Heart right ventricle (tissue), 16 donors: Measurements from ENCODE around the gene MAP7. TPM values are rescaled to one million over a fixed set of nuclear protein-coding genes. Genes with fewer than 3 reads are reported as not detected.

Experiments
- ATAC-seq, 8 donors: fragments of 200-7000 bp; cut with Tn5 transposase; one replicate each; pipeline ENCODE4 v1.9.1; 2020; ENCODE audit warnings: mild to moderate bottlenecking in 8 of 8, moderate library complexity in 8 of 8, moderate number of reproducible peaks in 1 of 8
- DNase-seq, 2 donors: peaks; one replicate each; pipeline ENCODE4 v3.0.0-alpha.2; 2020
- H3K27ac ChIP-seq, 10 donors: fragments of 200-600 bp; sonication (generic) in 2 of 10; one replicate each; pipeline versions ENCODE4 v1.5.0 to v1.8.0; 2020 to 2022; ENCODE audit warnings: mild to moderate bottlenecking in 3 of 10
- H3K27me3 ChIP-seq, 7 donors: fragments of 200-600 bp; one replicate each; pipeline ENCODE4 v1.8.0; 2021 to 2022; ENCODE audit warnings: mild to moderate bottlenecking in 2 of 7
- H3K36me3 ChIP-seq, 9 donors: fragments of 200-600 bp; sonication (generic) in 1 of 9; one replicate each; pipeline versions ENCODE4 v1.5.0 to v1.8.0; 2020 to 2022; ENCODE audit warnings: mild to moderate bottlenecking in 2 of 9
- H3K4me1 ChIP-seq, 9 donors: fragments of 200-600 bp; sonication (generic) in 1 of 9; one replicate each; pipeline versions ENCODE4 v1.5.0 to v1.8.0; 2020 to 2022; ENCODE audit warnings: mild to moderate bottlenecking in 4 of 9
- H3K4me3 ChIP-seq, 10 donors: fragments of 200-600 bp; sonication (generic) in 2 of 10; one replicate each; pipeline versions ENCODE4 v1.5.0 to v1.8.0; 2020 to 2022; ENCODE audit warnings: mild to moderate bottlenecking in 7 of 10, moderate library complexity in 2 of 10
- H3K9me3 ChIP-seq, 11 donors: fragments of 200-600 bp in 10 of 11; sonication (generic) in 2 of 11; one replicate each; pipeline versions ENCODE4 v1.5.0 to v1.8.0; 2013 to 2022; ENCODE audit warnings: mild to moderate bottlenecking in 2 of 11, control low read depth in 1 of 11, moderate library complexity in 1 of 11
- whole genome bisulfite sequencing, 2 donors: extraction: QIAGEN DNeasy Blood & Tissue Kit; methylation state at CpG; one replicate each; pipeline ENCODE4 v1.1.7; 2013; ENCODE audit warnings: inconsistent platforms in 1 of 2; 5-methylcytosine and 5-hydroxymethylcytosine counted together
- intact Hi-C, 10 donors: fragments of 100-400 bp; cut with DNase I; formaldehyde crosslinking; loops; one replicate each; pipeline versions ENCODE4 v1.11.1 to v1.14.2; 2022
- polyA plus RNA-seq, 2 donors: library from polyadenylated mRNA; stranded (reverse); fragments of 200-250 nt; gene quantifications; one replicate each; pipeline ENCODE4 v1.2.3, GENCODE V29; 2013
- total RNA-seq, 10 donors: library from RNA; stranded (reverse); fragmentation: NEBNext Ultra II Directional in 3 of 10; extraction: Animal tissue kit (Norgen Biotek cat#: 25700) in 3 of 10; gene quantifications; one replicate each; pipeline versions ENCODE4 v1.2.1 to v1.2.4, GENCODE V29; 2021 to 2023
- TF ChIP-seq, protein P1 (sequence below), 9 donors: fragments of 200-600 bp; sonication (generic) in 2 of 9; IDR thresholded peaks; one replicate each; pipeline versions ENCODE4 v1.5.0 to v1.8.0; 2021 to 2022; ENCODE audit warnings: antibody characterized with exemption in 9 of 9, mild to moderate bottlenecking in 5 of 9, moderate library complexity in 1 of 9
- donor health status: Arrhythmogenic right ventricular cardiomyopathy.
- donor health status: ischemic (EF 13 %, LVEDD 7.1; RV severe dilation, severe dysfunction).
- donor health status: healthy with polysubstance abuse.
- donor health status: DM: no; HTN: yes; CAD: no.
- donor health status: DM: no; HTN: no; CAD: no.
- donor health status: ischemic (EF 25% LVEDD 6.9; RV normal size, moderate dysfunction).
- donor health status: ischemic (EF 25% LVEDD 5.7; RV mildly dilated, moderate dysfunction).
- donor health status: healthy.
- donor health status: DM: yes; HTN: yes; CAD: no.
- donor health status: Ischemic cardiomyopathy.
- donor health status: ischemic (EF 35%, LVEDD 5.7; RV mildly dilated, moderate dysfunction).
- donor health status: nonischemic (EF 11% LVEDD 7.7; RV severe dilation, severe dysfunction).
- donor health status: DM: yes; HTN: yes; CAD: no.
- donor health status: PGD.
- donor health status: ischemic (EF 29% LVEDD 5.4; RV normal size, mild dysfunction).
- donor health status: nonischemic (EF 23%, LVEDD 6.1; RV moderate dilation, normal function).

MAP7 gene
- total and polyA plus RNA-seq, 12 donors = 0.48 to 4.1 (median 2.3) TPM

DNA sequence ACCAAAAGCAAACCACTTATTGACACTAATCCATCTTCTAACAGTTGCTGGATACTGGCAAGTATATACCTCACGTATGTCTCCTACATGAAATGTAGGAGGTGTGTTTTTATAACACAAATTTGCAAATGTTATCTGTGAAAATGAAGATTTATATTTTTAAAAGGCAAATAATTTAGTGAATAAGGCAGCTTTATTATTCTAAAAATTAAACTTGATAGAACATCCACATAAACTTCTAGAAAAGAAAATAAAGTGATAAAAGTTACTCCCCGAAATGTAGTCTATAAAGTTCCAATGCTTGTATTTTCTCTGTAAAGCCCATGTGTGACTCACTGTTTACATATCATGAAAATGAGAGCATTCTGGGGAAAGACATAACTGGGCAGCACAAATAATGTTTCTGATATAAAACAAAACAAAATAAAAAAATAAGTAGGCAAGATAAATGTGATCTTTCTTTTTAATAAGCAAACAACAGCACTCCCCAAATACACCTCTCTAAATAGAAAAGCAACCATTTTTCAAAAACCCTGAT, 84.4 kb downstream of the MAP7 start:
- Histone ChIP-seq H3K4me3 (no peak overlapping the region), H3K27me3 (no peaks in the 10 kb centered on the region), H3K36me3 (no peaks in the 10 kb centered on the region), H3K9me3 (no peaks in the 10 kb centered on the region), H3K4me1 (no peaks in the 10 kb centered on the region), H3K27ac (no peak overlapping the region)
- intact Hi-C loops = no loop called here
- 80 to 91% methylated on average over 2 of the region's 2 CpGs for WGBS, 2 donors
- no peak for ATAC-seq
- TF ChIP-seq, protein P1, sequence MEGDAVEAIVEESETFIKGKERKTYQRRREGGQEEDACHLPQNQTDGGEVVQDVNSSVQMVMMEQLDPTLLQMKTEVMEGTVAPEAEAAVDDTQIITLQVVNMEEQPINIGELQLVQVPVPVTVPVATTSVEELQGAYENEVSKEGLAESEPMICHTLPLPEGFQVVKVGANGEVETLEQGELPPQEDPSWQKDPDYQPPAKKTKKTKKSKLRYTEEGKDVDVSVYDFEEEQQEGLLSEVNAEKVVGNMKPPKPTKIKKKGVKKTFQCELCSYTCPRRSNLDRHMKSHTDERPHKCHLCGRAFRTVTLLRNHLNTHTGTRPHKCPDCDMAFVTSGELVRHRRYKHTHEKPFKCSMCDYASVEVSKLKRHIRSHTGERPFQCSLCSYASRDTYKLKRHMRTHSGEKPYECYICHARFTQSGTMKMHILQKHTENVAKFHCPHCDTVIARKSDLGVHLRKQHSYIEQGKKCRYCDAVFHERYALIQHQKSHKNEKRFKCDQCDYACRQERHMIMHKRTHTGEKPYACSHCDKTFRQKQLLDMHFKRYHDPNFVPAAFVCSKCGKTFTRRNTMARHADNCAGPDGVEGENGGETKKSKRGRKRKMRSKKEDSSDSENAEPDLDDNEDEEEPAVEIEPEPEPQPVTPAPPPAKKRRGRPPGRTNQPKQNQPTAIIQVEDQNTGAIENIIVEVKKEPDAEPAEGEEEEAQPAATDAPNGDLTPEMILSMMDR (IDR thresholded peaks at IDR 0.05) = no peak
- DNase-seq = no peak

DNA sequence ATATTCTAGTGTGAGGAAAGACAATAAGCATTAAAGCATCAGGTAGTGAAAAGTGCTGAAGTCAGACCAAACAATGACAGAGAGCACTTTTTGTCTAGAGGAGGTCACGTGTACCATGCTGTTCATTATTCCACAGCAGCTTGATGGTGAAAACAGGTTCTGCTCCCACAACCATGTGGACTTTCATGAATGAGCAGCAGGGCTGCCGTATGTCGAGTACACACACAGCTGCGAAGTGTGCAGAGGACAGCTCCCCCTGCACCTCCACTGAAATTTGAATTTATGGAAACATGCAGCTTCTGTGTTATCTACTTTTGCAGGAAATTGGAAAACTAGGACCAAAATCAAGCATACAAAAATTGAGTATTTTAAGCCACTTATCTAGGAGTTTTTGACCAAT, 85.3 kb downstream of the MAP7 start:
- Histone ChIP-seq H3K36me3 (no peaks in the 10 kb centered on the region), H3K27ac (no peak overlapping the region), H3K4me1 (no peaks in the 10 kb centered on the region), H3K9me3 (no peaks in the 10 kb centered on the region), H3K27me3 (no peaks in the 10 kb centered on the region), H3K4me3 (no peak overlapping the region)
- DNase-seq (no peak), ATAC-seq (no peak)
- TF ChIP-seq, protein P1 (IDR thresholded peaks at IDR 0.05) = no peak
- WGBS, 2 donors = 67 to 73% methylated on average over 4 of the region's 4 CpGs
- intact Hi-C loops = no loop called here

DNA sequence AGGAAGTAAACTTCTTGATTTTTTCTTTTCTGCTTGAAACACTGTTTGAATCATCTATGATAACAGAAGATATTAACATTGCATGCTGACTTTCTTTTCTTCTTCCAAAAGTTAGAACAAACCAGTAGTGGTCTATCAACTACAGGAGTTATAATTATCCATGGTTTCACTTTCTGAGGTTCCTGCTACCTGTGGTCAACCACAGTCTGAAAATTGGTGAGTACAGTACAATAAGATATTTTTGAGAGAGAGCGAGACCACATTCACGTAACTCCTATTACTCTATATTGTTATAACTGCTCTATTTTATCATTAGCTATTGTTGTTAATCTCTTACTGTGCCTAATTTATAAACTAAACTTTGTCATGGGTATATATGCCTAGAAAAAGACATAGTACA, 86.1 kb downstream of the MAP7 start:
- no peak for DNase-seq
- intact Hi-C loops = no loop called here
- H3K4me3 ChIP-seq = no peak overlapping the region
- WGBS, 2 donors = 85 to 91% methylated on average over 2 of the region's 2 CpGs
- H3K9me3 ChIP-seq = no peaks in the 10 kb centered on the region
- no peaks in the 10 kb centered on the region for H3K36me3 ChIP-seq
- TF ChIP-seq, protein P1 (IDR thresholded peaks at IDR 0.05) = no peak
- no peaks in the 10 kb centered on the region for H3K27me3 ChIP-seq
- no peaks in the 10 kb centered on the region for H3K4me1 ChIP-seq
- no peak overlapping the region for H3K27ac ChIP-seq
- no peak for ATAC-seq

DNA sequence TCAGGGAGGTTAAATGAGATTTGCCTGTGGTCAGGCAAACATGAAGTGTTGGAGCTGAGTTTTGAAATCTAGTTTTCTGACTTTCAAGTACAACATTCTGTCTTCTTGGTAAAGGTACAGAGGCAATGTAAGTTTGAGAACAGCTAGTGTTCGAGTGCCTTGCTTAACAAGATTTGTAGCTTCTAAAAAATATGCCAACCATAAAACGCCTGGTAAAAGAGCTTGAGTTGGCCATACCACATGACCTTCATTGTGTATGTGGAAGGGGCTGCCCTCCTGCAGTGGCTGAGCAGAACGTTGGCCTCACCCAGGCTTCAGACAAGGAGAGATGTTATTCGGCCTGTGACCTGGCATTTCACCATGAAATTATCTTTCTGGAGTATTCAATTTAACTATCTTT, 86.5 kb downstream of the MAP7 start:
- Histone ChIP-seq H3K27ac (no peak overlapping the region), H3K4me1 (no peaks in the 10 kb centered on the region), H3K4me3 (no peak overlapping the region), H3K9me3 (peaks cover 0 to under 1% (median 0%) of the 10 kb centered on the region in 11 donors), H3K27me3 (no peaks in the 10 kb centered on the region), H3K36me3 (no peaks in the 10 kb centered on the region)
- ATAC-seq (no peak), DNase-seq (no peak)
- TF ChIP-seq, protein P1 (IDR thresholded peaks at IDR 0.05) = no peak
- 64 to 67% methylated on average over 4 of the region's 4 CpGs for WGBS, 2 donors
- intact Hi-C loops = no loop called here
